OCI-LY3 (cell line): ENCODE results near the gene PCDHGB3.

Source experiments
- EZH2phosphoT487 ChIP-seq: fragments of 200-600 bp; shearing (Covaris generic); IDR thresholded peaks from 2 replicates; pipeline ENCODE4 v1.6.1; 2018; ENCODE audit warnings: antibody characterized with exemption, mixed run types, low read depth
- TF ChIP-seq, protein P1 (sequence below): fragments of 200-600, 300-600 bp; sonication (generic); IDR thresholded peaks from 2 replicates; pipeline ENCODE4 v1.5.1; 2014; ENCODE audit warnings: antibody characterized with exemption, low read length, low read depth

DNA sequence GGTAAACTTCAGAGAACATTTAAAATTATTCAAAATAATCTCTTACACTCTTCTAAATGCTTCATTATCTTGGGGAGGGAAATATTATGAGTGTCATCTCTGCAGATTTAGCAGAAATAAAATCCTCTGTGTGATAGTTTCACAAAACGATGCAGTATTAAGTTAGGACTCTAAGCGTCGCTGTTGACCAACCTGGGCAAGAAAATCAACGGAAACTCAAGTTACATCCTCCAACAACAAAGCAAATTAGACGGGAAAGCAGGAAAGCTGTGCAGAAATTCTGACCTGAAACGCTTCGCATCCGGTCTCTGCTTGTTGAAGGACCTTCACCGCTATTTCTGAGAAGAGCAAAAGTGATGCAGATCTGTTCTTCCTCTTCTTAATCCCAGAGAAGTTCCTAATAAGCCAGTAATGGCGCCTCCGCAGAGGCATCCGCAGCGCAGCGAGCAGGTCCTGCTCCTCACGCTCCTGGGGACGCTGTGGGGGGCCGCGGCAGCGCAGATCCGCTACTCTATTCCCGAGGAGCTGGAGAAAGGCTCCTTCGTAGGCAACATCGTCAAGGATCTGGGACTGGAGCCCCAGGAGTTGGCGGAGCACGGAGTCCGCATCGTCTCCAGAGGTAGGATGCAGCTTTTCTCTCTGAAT, 3.8 kb downstream of the PCDHGB3 start, which contains the start of gene PCDHGA6:
- TF ChIP-seq, protein P1, sequence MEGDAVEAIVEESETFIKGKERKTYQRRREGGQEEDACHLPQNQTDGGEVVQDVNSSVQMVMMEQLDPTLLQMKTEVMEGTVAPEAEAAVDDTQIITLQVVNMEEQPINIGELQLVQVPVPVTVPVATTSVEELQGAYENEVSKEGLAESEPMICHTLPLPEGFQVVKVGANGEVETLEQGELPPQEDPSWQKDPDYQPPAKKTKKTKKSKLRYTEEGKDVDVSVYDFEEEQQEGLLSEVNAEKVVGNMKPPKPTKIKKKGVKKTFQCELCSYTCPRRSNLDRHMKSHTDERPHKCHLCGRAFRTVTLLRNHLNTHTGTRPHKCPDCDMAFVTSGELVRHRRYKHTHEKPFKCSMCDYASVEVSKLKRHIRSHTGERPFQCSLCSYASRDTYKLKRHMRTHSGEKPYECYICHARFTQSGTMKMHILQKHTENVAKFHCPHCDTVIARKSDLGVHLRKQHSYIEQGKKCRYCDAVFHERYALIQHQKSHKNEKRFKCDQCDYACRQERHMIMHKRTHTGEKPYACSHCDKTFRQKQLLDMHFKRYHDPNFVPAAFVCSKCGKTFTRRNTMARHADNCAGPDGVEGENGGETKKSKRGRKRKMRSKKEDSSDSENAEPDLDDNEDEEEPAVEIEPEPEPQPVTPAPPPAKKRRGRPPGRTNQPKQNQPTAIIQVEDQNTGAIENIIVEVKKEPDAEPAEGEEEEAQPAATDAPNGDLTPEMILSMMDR = no peak
- no peak for TF ChIP-seq EZH2phosphoT487
